GM12873 (cell line): Measurements from ENCODE around the gene CD93.

Experiments used
- TF ChIP-seq, protein P1 (sequence below): IDR thresholded peaks from 2 replicates; pipeline ENCODE4 v1.5.1; 2012; ENCODE audit warnings: low read depth, mild to moderate bottlenecking, moderate library complexity, low read length, control low read depth; ENCODE audit not compliant: insufficient read depth; ENCODE audit errors: missing control alignments

The CD93 gene

GRCh38 chr20:23118144-23118543 is 32.0 kb upstream of the CD93 start:
- TF ChIP-seq, protein P1, sequence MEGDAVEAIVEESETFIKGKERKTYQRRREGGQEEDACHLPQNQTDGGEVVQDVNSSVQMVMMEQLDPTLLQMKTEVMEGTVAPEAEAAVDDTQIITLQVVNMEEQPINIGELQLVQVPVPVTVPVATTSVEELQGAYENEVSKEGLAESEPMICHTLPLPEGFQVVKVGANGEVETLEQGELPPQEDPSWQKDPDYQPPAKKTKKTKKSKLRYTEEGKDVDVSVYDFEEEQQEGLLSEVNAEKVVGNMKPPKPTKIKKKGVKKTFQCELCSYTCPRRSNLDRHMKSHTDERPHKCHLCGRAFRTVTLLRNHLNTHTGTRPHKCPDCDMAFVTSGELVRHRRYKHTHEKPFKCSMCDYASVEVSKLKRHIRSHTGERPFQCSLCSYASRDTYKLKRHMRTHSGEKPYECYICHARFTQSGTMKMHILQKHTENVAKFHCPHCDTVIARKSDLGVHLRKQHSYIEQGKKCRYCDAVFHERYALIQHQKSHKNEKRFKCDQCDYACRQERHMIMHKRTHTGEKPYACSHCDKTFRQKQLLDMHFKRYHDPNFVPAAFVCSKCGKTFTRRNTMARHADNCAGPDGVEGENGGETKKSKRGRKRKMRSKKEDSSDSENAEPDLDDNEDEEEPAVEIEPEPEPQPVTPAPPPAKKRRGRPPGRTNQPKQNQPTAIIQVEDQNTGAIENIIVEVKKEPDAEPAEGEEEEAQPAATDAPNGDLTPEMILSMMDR = no peak

DNA sequence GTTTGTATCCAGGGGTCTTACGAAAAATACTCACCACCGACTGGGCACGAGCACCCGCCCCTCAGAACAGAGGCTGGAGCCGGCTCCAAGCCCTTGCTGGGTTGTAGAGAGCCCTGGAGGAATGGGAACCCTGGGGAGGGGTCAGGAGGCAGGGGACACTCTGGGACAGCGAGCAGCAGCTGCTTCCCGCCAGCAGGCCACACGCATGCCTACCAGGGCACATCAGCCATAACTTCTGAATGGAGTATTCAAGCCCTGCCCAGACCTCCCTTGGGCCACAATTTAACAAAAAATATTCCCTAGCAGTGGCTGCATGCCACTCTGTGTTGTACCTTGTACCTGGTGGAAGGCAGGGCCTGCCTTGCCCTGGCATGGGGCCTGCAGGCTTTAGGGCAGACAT is 31.6 kb upstream of the CD93 start:
- TF ChIP-seq, protein P1 = no peak

GRCh38 chr20:23116311-23117089 is 30.4 kb upstream of the CD93 start:
- TF ChIP-seq, protein P1 = no peak

DNA sequence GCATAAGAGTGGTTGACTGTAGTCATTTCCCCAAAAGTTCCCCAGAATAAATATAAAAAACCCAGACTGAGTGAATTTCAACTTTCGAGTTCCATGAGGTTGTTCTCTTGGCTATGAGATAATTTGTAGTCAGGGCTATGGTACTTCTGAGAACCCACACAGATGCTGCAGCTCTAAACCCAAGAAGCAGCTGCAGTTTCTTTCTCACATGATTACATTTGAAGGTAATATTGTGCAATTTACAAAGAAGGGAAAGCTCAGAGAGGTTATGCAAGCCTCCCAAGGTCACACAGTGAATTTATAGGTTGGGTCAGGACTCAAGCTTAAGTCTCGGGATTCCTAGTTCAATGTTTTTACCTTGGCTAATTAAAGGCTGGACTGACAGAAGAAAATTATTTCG is 29.7 kb upstream of the CD93 start:
- TF ChIP-seq, protein P1 = no peak

DNA sequence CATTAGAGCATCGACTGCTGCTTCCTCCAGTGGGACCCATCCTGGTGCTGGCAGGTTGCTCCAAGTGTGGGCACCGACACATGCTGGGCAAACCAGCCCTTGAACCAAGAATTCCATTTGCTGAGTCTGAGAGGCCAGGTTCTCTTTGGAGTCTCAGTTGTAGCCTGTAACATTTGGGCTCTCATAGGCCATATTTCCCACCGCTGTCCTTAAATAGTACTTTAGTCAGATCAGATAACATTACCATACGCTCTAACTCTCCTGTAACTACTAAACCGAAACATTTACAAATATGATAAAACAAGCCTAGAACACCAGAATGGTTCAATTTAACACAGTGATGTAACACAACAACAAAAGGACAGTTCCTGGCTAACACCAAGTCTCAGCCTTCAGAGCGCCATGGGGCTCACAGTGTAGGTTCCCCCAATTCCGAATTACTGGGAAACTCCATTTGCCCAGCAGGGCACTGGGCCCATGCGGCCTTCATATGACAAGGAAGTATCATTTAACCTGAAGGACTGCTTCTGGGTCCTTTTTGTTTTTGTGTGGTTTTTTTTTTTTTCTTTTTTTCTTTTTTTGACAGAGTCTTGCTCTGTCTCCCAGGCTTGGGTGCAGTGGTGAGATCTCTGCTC is 28.4 kb upstream of the CD93 start:
- TF ChIP-seq, protein P1 = no peak

GRCh38 chr20:23114018-23114417 is 27.9 kb upstream of the CD93 start:
- TF ChIP-seq, protein P1 = no peak

- TF ChIP-seq, protein P1 = no peak
Observed at GRCh38 chr20:23112595-23112994, 26.5 kb upstream of the CD93 start.
